Measurements from ENCODE around the gene C4orf36.

GRCh38 chr4:86855572-86855971 lies 36.6 kb downstream of the C4orf36 start:
- no peak for TF ChIP-seq ZNF274 (IDR thresholded peaks at IDR 0.05; ENCODE audit: low read depth, low read length)
- no peak for TF ChIP-seq YY1 (IDR thresholded peaks at IDR 0.05; ENCODE audit: insufficient read depth, insufficient read length)
- no peak for TF ChIP-seq SUZ12 (IDR thresholded peaks at IDR 0.05; ENCODE audit: extremely low read depth, insufficient read depth, insufficient read length)

All from NT2/D1 (cell line).